ENCODE results near the gene UBE2E1.
"Not testable (repeated sequence)": the region's sequence is repeated elsewhere in the genome, so short reads cannot be mapped to it uniquely, and the experiment has no call there.

The UBE2E1 gene

GRCh38 chr3:23877329-23877980 is 71.7 kb downstream of the UBE2E1 start:
- H3K27ac ChIP-seq: no peak overlapping the region
- no peak for TF ChIP-seq CTCF (IDR thresholded peaks at IDR 0.05)
- DNase-seq: no peak
- H3K4me1 ChIP-seq: peaks cover 0 to 28% (median 17%) of the 10 kb centered on the region in 4 donors
- H3K9me3 ChIP-seq: no peaks in the 10 kb centered on the region
- H3K36me3 ChIP-seq: peaks cover 0 to 9% (median 8%) of the 10 kb centered on the region in 3 donors
- H3K4me3 ChIP-seq: no peak overlapping the region
- intact Hi-C loops (cut with DNase I; ENCODE audit: low total_unique reads): no loop called here
- no peaks in the 10 kb centered on the region for H3K27me3 ChIP-seq

GRCh38 chr3:23879485-23879884 is 73.7 kb downstream of the UBE2E1 start:
- no peak for DNase-seq
- intact Hi-C loops (cut with DNase I; ENCODE audit: low total_unique reads): no loop called here
- no peaks in the 10 kb centered on the region for H3K27me3 ChIP-seq
- peaks cover 0 to 20% (median 11%) of the 10 kb centered on the region in 4 donors for H3K4me1 ChIP-seq
- peaks cover 0 to 15% (median 11%) of the 10 kb centered on the region in 3 donors for H3K36me3 ChIP-seq
- no peaks in the 10 kb centered on the region for H3K9me3 ChIP-seq
- TF ChIP-seq CTCF (IDR thresholded peaks at IDR 0.05): no peak
- no peak overlapping the region for H3K4me3 ChIP-seq
- no peak overlapping the region for H3K27ac ChIP-seq

GRCh38 chr3:23880703-23881339 is 75.1 kb downstream of the UBE2E1 start:
- no peak for TF ChIP-seq CTCF (IDR thresholded peaks at IDR 0.05)
- no peak for DNase-seq
- intact Hi-C loops (cut with DNase I; ENCODE audit: low total_unique reads): loop anchor here (10.0 kb wide), 1 partner anchor 804 kb away; no protein-coding TSS in a partner anchor
- H3K27me3 ChIP-seq: no peaks in the 10 kb centered on the region
- H3K4me1 ChIP-seq: peaks cover 0 to 16% (median 11%) of the 10 kb centered on the region in 4 donors
- no peaks in the 10 kb centered on the region for H3K9me3 ChIP-seq
- peaks cover 0 to 15% (median 11%) of the 10 kb centered on the region in 3 donors for H3K36me3 ChIP-seq
- no peak overlapping the region for H3K27ac ChIP-seq
- H3K4me3 ChIP-seq: no peak overlapping the region

GRCh38 chr3:23881993-23882392 is 76.2 kb downstream of the UBE2E1 start:
- not testable (repeated sequence) for H3K27ac ChIP-seq, H3K4me1 ChIP-seq, H3K4me3 ChIP-seq, H3K27me3 ChIP-seq, H3K9me3 ChIP-seq, DNase-seq
- H3K36me3 ChIP-seq: peaks cover 0 to 15% (median 11%) of the 10 kb centered on the region in 3 donors
- intact Hi-C loops (cut with DNase I; ENCODE audit: low total_unique reads): loop anchor here (10.0 kb wide), 1 partner anchor 803 kb away; no protein-coding TSS in a partner anchor

- no peaks in the 10 kb centered on the region for H3K9me3 ChIP-seq
- no peak for TF ChIP-seq CTCF (IDR thresholded peaks at IDR 0.05)
- no peaks in the 10 kb centered on the region for H3K27me3 ChIP-seq
- H3K27ac ChIP-seq: no peak overlapping the region
- no peak for DNase-seq
- peaks cover 0 to 3% (median 2%) of the 10 kb centered on the region in 4 donors for H3K4me1 ChIP-seq
- intact Hi-C loops (cut with DNase I; ENCODE audit: low total_unique reads): loop anchor here (10.0 kb wide), 1 partner anchor 802 kb away; no protein-coding TSS in a partner anchor
- H3K36me3 ChIP-seq: peaks cover 0 to 15% (median 11%) of the 10 kb centered on the region in 3 donors
- H3K4me3 ChIP-seq: no peak overlapping the region
Observed at GRCh38 chr3:23882487-23882918, 76.7 kb downstream of the UBE2E1 start.

GRCh38 chr3:23884481-23884880 is 78.7 kb downstream of the UBE2E1 start:
- TF ChIP-seq CTCF (IDR thresholded peaks at IDR 0.05): peak in 1 of 2 experiments; percentile 20
- Histone ChIP-seq H3K9me3 (no peaks in the 10 kb centered on the region), H3K4me1 (no peaks in the 10 kb centered on the region), H3K36me3 (peaks cover 0 to 15% (median 11%) of the 10 kb centered on the region in 3 donors), H3K27ac (no peak overlapping the region), H3K4me3 (no peak overlapping the region), H3K27me3 (no peaks in the 10 kb centered on the region)
- no peak for DNase-seq
- intact Hi-C loops (cut with DNase I; ENCODE audit: low total_unique reads): loop anchor here (10.0 kb wide), 1 partner anchor 800 kb away; no protein-coding TSS in a partner anchor
